HG03354 (cell line): Measurements from ENCODE around the gene KRT33A.

Source experiments
- ATAC-seq: cut with Tn5 transposase; IDR thresholded peaks from one replicate; pipeline ENCODE4 v1.9.1; 2021; ENCODE audit warnings: mild to moderate bottlenecking; ENCODE audit not compliant: unreplicated experiment, poor library complexity, severe bottlenecking

KRT33A gene

GRCh38 chr17:41333836-41334235, 16.8 kb downstream of the KRT33A start:
- ATAC-seq = no peak

DNA sequence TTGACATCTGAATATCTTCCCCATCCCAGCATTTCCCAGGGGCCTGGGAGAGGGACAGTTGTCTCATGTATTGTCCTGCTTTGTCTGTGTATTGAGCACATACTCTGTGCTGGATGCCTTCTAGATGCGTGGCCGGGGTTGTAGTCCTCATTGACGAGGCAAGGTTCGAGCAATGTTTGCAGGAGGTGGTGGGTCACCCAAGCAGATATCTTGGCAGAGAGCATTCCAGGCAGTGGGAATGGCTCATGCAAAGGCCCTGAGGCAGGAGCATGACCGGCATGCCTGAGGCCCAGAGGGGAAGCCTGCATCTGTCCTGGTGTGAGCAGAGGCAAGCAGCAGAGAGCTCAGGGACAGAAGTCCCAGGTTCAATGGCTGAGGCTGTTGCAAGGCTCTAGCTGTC, 17.5 kb downstream of the KRT33A start:
- no peak for ATAC-seq

DNA sequence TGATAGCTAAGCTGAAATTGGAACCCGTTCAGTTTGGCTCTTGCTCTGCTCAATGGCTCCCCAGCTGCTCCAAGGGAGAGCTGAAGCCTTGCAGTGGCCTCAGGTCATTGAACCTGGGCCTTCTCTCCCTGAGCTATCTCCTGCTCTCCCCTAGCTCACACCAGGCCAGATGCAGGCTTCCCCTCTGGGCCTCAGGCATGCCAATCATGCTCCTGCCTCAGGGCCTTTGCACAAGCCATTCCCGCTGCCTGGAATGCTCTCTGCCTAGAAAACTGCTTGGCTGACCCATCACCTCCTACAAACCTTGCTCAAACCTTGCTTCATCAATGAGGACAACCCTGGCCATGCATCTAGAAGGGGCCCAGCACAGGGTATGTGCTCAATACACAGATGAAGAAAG, 18.4 kb downstream of the KRT33A start:
- ATAC-seq = no peak

DNA sequence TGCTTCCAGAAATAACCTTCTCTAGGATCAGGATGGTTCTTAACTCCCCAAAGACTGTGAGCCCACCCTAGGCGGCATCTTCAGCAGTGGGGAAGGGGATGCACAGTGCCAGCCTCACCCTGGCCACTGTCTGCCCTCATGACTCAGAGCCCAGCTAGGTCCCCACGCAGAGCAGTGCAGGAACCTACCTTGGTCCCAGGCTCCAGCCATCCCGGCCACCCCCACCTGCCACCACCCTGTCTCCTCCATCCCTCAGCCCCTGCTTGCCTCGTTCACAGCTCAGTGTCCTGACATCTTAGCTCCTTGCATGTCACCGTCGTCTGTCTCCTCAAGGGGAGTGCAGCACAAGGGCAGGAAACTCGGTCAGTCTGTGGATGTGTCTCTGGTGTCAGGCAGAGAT, 19.0 kb downstream of the KRT33A start:
- ATAC-seq = no peak

DNA sequence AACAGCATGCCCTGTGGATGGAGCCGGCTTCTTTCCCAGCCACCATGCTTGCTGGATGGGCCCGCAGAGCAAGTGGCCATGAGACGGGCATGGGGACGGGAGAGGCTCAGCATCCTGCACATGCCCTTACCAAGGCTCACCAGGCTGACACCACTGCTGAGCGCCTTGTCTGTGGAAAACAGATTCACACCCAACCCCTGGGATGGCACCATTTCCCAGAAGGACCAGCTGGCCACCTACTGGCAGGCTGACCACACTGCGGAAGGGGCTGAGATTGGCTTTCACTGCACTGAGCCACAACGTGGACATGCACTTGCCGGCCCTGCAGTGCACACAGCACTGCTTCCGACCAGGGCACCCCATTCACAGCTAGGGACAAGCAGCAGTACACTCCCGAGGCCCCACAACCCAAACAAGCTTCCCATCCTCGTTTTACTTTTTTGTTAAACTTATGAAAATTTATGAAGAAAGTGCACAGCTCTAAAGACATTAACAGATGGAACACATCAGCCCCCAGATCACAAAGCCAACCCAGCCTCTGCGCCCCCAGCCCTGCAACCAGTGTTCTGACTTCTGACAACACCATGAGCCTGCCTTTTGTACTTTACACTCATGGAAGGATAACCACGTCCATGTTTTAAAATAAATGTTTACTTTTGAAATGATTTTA, 21.2 kb downstream of the KRT33A start:
- ATAC-seq = no peak

DNA sequence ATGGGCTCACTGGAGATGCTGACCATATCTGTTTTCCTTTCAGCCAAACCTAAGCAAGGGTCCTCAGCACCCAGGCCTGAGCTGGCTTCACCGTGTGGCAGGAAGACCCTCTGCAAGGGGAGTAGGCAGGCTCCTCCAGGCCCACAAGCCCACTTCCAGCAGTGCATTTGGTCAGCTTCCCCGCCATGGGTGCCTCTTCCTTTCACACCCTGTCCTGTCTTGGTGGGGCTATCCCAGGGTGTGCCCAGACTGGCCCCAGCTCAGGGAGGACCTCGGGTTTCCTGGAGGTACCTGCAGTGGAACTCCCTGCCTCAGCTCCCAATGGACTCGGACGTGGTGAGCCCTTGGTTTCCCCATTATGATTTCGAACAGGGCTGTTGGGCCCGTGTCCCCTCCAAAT, 22.4 kb downstream of the KRT33A start:
- no peak for ATAC-seq

GRCh38 chr17:41327411-41328120, 23.1 kb downstream of the KRT33A start:
- ATAC-seq = no peak

DNA sequence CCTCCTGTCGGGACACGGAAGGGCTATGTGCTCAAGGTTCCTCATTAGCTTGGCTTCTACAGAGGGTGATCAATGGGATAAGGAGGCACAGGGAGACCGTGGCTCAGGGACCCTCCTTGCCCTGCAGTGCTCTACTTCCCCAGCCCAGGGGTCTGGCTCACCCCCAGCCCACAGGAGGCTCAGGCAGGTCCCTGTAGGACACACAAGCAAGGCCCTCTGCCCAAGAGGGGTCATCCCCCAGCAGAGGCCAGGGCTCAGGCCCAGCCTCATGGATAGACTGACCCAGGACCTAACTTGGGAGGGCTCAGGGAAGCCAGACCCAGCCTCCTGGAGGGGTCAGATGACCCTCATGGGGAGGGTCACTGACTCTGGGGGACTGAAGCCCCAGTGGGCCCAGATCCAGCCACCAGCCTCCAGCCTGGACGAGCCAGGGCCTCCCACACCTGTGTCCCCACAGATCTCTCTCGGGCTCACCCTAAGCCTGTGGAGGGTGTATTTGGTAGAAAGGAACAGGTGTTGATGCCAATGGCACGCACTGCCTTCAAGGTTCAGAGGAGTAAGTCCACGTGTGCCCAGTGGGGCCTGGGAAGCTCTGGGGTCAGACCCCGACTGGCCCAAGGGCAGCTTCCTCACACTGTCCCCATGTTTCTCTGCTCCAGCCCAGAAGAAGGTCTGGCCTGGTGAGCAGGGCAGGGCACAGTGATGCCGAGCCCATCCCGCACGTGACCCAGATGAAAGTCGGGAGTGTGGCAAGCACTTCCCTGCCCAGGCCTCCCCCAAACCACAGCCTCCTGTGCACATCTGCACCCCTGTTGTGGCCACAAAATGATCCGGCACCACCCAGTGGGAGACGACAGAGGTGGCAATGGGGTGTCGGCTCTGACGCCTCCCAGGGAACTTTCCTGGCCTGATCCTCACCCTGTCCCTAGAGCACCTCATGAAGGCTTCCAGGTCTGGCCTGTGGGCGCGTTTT, 24.2 kb downstream of the KRT33A start:
- no peak for ATAC-seq

- ATAC-seq = no peak
Measured at GRCh38 chr17:41325611-41326010, 25.0 kb downstream of the KRT33A start.

DNA sequence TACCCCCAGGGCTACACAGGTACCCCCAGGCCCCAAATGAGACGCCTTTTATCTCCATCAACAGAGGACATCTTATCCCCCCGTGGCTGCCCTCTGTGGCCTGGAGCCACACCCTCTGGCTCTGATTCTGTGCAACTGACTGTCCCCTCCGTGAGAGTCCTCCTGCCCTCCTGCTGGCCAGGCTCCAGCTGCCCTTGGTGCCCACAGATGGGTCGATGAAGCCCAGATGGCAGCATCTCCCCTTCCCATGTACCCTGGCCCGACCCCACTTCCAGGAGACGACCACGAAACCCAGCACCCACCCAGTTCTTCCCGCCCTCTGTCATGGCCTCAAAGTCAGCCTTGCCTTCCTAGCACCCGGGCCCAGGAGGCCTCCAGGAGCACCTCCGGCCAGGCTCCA, 25.5 kb downstream of the KRT33A start:
- ATAC-seq = no peak

DNA sequence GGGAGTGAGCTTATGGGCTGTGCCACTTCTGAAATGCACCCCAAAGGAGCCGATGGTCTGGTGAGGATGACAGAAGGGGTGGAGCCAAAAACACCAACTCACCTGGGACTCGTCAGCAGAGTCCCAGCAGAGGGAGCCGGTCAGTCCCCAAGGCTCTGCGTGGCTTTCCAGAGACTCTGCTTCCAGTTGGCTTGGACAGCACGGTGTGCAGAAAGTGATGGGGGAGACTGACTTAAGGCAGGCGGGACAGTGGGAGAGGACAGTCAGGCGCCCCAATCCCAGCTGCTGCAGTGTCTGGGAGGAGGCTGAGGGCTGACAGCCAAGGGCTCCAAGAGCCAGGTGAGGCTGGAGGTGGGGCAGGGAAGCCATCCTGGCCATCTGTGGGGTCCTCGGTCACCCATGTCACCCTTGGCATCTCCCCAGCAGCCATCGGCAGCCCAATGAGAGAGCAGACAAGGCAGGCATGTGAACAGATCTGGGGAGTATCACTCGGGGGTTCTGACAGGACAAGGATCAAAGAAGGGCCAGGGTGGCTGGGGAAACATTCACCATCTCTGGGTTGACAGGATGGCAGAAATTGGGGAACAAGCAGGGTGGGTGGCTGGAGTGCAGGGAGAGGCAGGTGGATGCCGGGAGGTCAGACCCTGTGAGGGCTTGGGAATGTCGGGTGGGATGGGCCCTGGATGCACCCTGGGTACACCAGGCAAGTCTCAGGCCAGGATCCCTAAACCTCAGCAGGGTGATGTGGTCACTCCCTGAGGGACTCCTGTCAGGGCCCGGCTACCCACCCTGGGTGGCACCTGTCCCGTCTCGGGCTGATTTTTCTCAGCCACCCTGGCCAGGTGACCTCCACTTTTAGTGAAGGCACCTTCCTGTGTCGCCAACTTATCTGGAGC, 26.2 kb downstream of the KRT33A start:
- no peak for ATAC-seq

GRCh38 chr17:41322903-41323895, 27.4 kb downstream of the KRT33A start:
- no peak for ATAC-seq

DNA sequence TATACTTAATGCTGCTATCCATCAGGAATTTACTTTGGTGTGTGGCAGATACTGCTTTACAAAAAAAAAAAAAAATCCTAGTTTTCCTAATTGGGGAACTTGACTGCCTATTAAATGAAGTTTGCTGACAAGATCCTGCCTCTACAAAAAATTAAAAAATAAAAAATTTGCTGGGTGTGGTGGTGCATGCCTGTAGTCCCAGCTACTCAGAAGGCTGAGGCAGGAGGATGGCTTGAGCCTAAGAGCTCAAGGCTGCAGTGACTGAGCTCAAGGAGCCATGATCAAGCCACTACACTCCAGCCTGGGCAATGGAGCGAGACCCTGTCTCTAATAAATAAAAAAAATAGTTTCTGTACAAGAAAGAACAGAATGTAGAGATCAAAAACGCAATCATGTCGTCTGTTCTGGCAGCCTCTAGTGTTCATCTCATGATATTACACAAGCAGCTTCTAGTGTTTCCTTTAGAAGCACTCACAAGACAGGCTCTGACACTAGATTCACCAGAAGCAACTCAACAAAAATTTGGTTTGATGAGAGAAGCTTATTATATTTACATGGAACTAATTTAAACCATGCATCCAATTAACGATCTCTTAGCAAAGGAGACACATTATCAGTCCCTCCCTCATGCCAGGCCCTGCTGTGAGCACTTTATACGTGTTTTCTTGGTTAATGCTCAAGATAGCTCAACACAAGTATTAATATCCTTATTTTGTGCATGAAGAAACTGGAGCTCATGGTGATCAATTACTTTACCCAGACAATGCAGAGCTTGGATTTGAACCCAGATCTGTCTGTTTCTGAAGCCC, 28.3 kb downstream of the KRT33A start:
- no peak for ATAC-seq

DNA sequence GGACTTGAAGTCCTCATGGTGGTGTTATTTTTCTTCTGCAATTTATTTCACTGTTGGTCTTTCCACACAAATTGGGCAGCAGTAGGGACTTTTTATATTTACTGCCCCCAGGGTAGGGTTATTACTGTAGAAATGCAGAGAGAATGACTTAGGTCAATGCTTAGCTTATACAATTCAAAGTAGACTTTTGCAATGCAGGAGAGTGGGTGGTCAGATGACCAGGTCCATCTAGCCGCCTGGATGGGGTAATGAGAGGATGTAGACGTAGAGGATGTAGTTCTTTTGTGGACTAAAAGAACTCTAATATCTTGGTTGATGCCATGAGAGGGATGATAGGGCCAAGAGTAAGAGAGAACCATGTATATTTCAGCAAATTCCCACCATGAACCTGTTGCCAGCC, 32.4 kb downstream of the KRT33A start:
- ATAC-seq = no peak

DNA sequence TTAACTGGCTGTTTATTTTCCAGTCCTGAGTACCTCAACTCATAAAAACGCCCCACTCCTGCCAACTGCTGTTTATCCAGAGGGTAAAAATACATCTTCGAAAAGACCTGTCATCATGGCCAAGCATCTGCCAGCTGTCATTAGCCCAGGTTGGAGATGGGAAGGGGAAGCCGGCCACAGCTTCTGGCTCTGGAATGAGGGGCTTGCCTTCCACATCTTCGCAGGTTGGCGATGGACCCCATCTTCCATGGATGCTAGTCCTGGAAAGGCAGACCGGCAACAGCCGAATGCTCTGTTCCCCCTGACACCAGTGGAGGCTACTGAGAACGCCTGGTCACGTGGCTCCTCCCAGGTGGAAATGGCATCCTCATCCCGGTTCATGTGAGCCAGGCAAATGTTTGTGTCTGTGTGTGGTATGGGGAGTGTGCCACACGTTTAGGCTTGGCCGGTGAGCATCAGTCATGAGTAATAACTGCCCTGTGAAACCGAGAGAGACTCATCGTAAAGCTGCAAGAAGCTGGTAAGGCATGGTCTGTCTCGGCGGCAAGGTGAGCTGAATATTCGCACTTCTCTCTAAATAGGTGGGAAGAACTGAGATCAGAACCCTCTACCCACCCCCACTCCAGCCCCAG, 34.7 kb downstream of the KRT33A start:
- no peak for ATAC-seq

DNA sequence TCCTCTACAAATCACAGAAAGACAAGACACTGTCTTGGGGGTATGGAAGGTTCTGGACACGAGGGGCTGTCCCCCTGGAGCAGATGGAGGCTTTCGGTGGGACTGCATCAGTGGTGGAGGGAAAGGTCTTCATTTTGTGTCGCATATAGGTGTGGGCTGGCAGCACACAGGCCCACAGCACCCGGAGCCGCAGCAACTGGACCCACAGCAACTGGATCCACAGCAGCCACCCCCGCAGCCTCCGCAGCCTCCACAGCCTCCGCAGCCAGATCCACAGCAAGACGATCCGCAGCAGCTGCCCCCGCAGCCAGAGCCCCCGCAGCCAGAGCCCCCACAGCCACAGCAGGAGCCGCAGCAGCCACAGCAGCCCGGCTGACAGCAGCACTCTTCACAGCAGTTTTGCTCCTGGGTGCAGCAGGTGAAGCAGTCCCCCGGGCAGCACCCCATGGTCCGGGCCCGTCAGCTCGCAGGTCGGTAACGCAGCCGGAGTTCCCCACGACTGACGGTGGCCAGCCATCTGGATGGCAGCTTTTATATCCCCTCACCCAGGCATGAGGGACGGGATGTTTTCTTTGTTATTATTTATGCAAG, 35.3 kb downstream of the KRT33A start, which contains the start of gene KRTAP17-1:
TSS of gene KRTAP17-1 (minus strand) at position 507 of the 591 bp plus-strand sequence. CDS start at position 447, 60 bp downstream.
- ATAC-seq = no peak

DNA sequence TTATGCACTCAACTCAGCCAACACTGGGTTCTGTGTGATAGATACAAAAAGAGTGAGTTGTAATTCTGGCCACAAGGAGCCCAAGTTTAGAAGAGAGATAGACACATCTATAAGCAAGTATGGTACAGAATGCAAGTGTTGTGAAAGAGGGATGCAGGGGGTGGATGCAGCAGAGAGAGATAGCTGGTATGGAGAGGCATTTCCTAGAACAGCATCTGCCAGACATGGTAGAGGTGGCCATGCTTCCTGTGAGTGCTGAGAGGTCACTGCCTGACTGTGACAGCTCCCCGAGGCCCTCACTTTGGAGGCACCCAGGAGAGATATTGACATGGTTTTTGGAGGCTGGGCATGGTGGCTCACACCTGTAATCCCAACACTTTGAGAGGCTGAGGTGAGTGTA, 39.5 kb downstream of the KRT33A start:
- no peak for ATAC-seq
